ENCODE data around the gene CACNB2. TPM values are rescaled to one million over a fixed set of nuclear protein-coding genes. Genes with fewer than 3 reads are reported as not detected.

Gene CACNB2
- total and polyA plus RNA-seq, 10 of the 15 experiments (the other 5 are each of a cell fraction or from before 2014, with no cell fraction given) = 0.62 to 8.1 (median 1.2) TPM

GRCh38 chr10:18149196-18149800, 9.1 kb downstream of the CACNB2 start (continued):
- TF ChIP-seq, protein P1, sequence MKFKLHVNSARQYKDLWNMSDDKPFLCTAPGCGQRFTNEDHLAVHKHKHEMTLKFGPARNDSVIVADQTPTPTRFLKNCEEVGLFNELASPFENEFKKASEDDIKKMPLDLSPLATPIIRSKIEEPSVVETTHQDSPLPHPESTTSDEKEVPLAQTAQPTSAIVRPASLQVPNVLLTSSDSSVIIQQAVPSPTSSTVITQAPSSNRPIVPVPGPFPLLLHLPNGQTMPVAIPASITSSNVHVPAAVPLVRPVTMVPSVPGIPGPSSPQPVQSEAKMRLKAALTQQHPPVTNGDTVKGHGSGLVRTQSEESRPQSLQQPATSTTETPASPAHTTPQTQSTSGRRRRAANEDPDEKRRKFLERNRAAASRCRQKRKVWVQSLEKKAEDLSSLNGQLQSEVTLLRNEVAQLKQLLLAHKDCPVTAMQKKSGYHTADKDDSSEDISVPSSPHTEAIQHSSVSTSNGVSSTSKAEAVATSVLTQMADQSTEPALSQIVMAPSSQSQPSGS (IDR thresholded peaks at IDR 0.05; ENCODE audit: low read length) = no peak
- TF ChIP-seq STAT3 (IDR thresholded peaks at IDR 0.05; ENCODE audit: low read depth, low read length) (no peak), MTA3 (IDR thresholded peaks at IDR 0.05; ENCODE audit: borderline replicate concordance, low read length) (no peak)

DNA sequence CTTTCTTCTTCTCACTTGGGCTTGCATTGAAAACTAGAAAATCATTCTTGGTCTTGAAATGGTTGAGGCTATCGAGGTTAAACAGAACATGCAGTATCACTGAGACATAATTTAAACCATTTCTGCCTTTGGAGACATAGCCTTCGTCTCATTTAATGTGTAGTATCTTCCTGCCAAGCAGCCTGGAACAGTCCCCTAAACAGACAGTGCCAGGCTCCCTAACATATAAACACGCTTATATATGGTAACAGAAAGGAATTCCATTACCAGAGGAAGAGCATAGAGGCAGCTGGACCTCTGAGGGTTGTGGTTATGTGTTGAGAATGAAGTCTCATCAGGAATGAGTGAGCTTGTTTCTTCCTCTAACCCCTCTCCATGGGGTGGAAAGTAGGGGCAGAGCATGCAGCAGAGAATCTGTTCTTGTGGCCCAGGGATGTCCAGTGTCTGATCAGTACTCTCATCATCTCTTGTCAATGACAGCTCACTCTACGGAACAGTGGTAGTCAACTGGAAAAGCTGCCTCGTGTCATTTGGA, 11.2 kb downstream of the CACNB2 start:
- Histone ChIP-seq H3K9ac (ENCODE audit: control insufficient read depth, insufficient read depth, low read length) (no peak overlapping the region), H3K4me1 (ENCODE audit: control insufficient read depth, insufficient read depth, low read length) (no peaks in the 10 kb centered on the region), H3K27ac (ENCODE audit: control insufficient read depth, insufficient read depth) (no peak overlapping the region), H3K4me2 (ENCODE audit: control insufficient read depth, insufficient read depth) (no peak overlapping the region), H3K9me3 (replicated peaks; ENCODE audit: control insufficient read depth, insufficient read depth, low read length) (no peaks in the 10 kb centered on the region), H4K20me1 (ENCODE audit: control insufficient read depth, insufficient read depth) (no peaks in the 10 kb centered on the region), H3K4me3 (no peak overlapping the region), H2AFZ (ENCODE audit: control insufficient read depth, low read depth, low read length) (no peak overlapping the region), H3K27me3 (replicated peaks in 1 of 2; ENCODE audit: control insufficient read depth in 2 of 2, insufficient read depth in 2 of 2, low read length in 1 of 2) (no peaks in the 10 kb centered on the region; a peak in 2 of 4 replicates), H3K79me2 (ENCODE audit: control insufficient read depth, insufficient read depth, low read length) (no peaks in the 10 kb centered on the region), H3K36me3 (ENCODE audit: control insufficient read depth in 2 of 2, insufficient read depth in 2 of 2, low read length in 1 of 2) (no peaks in the 10 kb centered on the region)
- WGBS (ENCODE audit: insufficient coverage, insufficient replicate concordance, low lambda C conversion rate, missing lambda C conversion rate) = 27% methylated on average over 5 of the region's 5 CpGs
- RAD21 ChIA-PET (ENCODE audit: unreplicated experiment) = no interaction called here
- no peak for TF ChIP-seq EZH2 (IDR thresholded peaks at IDR 0.05; ENCODE audit: borderline replicate concordance, control insufficient read depth, low read depth, low read length)
- no peak for TF ChIP-seq ETV6 (conservative IDR thresholded peaks at IDR 0.05 in 1 of 2, IDR thresholded peaks at IDR 0.05 in 1 of 2; ENCODE audit: borderline replicate concordance in 1 of 2, low read depth in 1 of 2)
- no peak for TF ChIP-seq NFXL1 (IDR thresholded peaks at IDR 0.05; ENCODE audit: borderline replicate concordance)
- TF ChIP-seq, protein P1 (IDR thresholded peaks at IDR 0.05; ENCODE audit: low read length) = no peak
- no peak for TF ChIP-seq EED (IDR thresholded peaks at IDR 0.05; ENCODE audit: low read depth)
- no peak for TF ChIP-seq CTCF (IDR thresholded peaks at IDR 0.05 in 2 of 3, conservative IDR thresholded peaks at IDR 0.05 in 1 of 3; ENCODE audit: control insufficient read depth in 2 of 3, extremely low read depth in 1 of 3, insufficient read depth in 1 of 3, low read depth in 3 of 3, low read length in 3 of 3)
- TF ChIP-seq POLR2AphosphoS5 (IDR thresholded peaks at IDR 0.05; ENCODE audit: low read length) = no peak
- TF ChIP-seq, protein P2, sequence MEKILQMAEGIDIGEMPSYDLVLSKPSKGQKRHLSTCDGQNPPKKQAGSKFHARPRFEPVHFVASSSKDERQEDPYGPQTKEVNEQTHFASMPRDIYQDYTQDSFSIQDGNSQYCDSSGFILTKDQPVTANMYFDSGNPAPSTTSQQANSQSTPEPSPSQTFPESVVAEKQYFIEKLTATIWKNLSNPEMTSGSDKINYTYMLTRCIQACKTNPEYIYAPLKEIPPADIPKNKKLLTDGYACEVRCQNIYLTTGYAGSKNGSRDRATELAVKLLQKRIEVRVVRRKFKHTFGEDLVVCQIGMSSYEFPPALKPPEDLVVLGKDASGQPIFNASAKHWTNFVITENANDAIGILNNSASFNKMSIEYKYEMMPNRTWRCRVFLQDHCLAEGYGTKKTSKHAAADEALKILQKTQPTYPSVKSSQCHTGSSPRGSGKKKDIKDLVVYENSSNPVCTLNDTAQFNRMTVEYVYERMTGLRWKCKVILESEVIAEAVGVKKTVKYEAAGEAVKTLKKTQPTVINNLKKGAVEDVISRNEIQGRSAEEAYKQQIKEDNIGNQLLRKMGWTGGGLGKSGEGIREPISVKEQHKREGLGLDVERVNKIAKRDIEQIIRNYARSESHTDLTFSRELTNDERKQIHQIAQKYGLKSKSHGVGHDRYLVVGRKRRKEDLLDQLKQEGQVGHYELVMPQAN (conservative IDR thresholded peaks at IDR 0.05) = no peak
- DNase-seq (ENCODE audit: low read depth, low spot score) (no peak), ATAC-seq (no peak), FAIRE-seq (no peak)
- CTCF ChIA-PET = no interaction called here
- SMC1A ChIA-PET (ENCODE audit: uncharacterized antibody, unreplicated experiment) = no interaction called here
- intact Hi-C loops (cut with micrococcal nuclease; ENCODE audit: unreplicated experiment) (no loop called here), in situ Hi-C loops (cut with MboI) (no loop called here)
- POLR2A ChIA-PET = no interaction called here
- BruUV-seq (replicated peaks) = no TSS peak

All from GM12878 (cell line).